GM12878 (cell line): ENCODE results near the gene SLC44A4. TPM values are rescaled to one million over a fixed set of nuclear protein-coding genes. Genes with fewer than 3 reads are reported as not detected.
"Not testable (repeated sequence)": the region's sequence is repeated elsewhere in the genome, so short reads cannot be mapped to it uniquely, and the experiment has no call there.

Experiments used
- ATAC-seq: fragments of 200-7000 bp; cut with Tn5 transposase; 3 replicates; pipeline ENCODE4 v1.9.1; 2020; ENCODE audit warnings: mild to moderate bottlenecking, moderate library complexity
- BruUV-seq: library from RNA; stranded (reverse); fragments of 400-500 nt; replicated peaks from 2 replicates; lab custom pipeline; 2021; lab: Mats Ljungman, UMichigan
- CTCF ChIA-PET: fragments of 300-600 bp; sonication (Branson Sonifier 250); formaldehyde crosslinking; extraction: SDS; loops from one replicate; lab custom pipeline; 2021; ENCODE audit warnings: inconsistent platforms; lab: Yijun Ruan, JAX
- POLR2A ChIA-PET: fragments of 350-600 bp; formaldehyde crosslinking; extraction: SDS; loops from one replicate; lab custom pipeline; 2021; ENCODE audit warnings: inconsistent platforms; lab: Charles Lee
- RAD21 ChIA-PET: fragments of 300-600 bp; sonication (Branson Sonifier 250); formaldehyde crosslinking; loops from one replicate; lab custom pipeline; 2023; ENCODE audit warnings: antibody characterized with exemption; ENCODE audit not compliant: unreplicated experiment; lab: Charles Lee
- SMC1A ChIA-PET: fragments of 300-600 bp; sonication (Branson Sonifier 250); formaldehyde crosslinking; loops from one replicate; lab custom pipeline; 2023; ENCODE audit not compliant: unreplicated experiment, uncharacterized antibody; lab: Charles Lee
- DNase-seq: peaks from one replicate; pipeline ENCODE4 v3.0.0-alpha.2; 2011; ENCODE audit warnings: low read depth, low spot score
- FAIRE-seq: peaks from 3 replicates; lab custom pipeline; 2011; peaks lifted over from hg19 to GRCh38; lab: Jason Lieb, UNC
- H2AFZ ChIP-seq: 2 replicates; pipeline ENCODE4 v1.6.0; 2011; ENCODE audit warnings: low read depth, low read length, control low read depth; ENCODE audit not compliant: control insufficient read depth
- H3K27ac ChIP-seq: 2 replicates; pipeline ENCODE4 v1.5.1; 2011; ENCODE audit warnings: control low read depth; ENCODE audit not compliant: control insufficient read depth, insufficient read depth
- H3K27me3 ChIP-seq, 2 experiments: replicated peaks in 1 of 2; 2 replicates each; pipeline versions ENCODE4 v1.6.0 to v1.6.1; 2011; ENCODE audit warnings: low read length in 1 of 2; ENCODE audit not compliant: control insufficient read depth in 2 of 2, insufficient read depth in 2 of 2
- H3K36me3 ChIP-seq, 2 experiments: 2 replicates each; pipeline ENCODE4 v1.5.1; 2011; ENCODE audit warnings: low read length in 1 of 2; ENCODE audit not compliant: control insufficient read depth in 2 of 2, insufficient read depth in 2 of 2
- H3K4me1 ChIP-seq: 2 replicates; pipeline ENCODE4 v1.6.1; 2011; ENCODE audit warnings: mild to moderate bottlenecking, low read length, moderate library complexity, mixed read lengths; ENCODE audit not compliant: control insufficient read depth, insufficient read depth
- H3K4me2 ChIP-seq: 2 replicates; pipeline ENCODE4 v1.6.0; 2011; ENCODE audit warnings: control low read depth; ENCODE audit not compliant: control insufficient read depth, insufficient read depth
- H3K4me3 ChIP-seq: fragments of 200-600 bp; sonication (generic); 2 replicates; pipeline ENCODE4 v1.5.1; 2016
- H3K79me2 ChIP-seq: 2 replicates; pipeline ENCODE4 v1.6.0; 2011; ENCODE audit warnings: low read length; ENCODE audit not compliant: control insufficient read depth, insufficient read depth
- H3K9ac ChIP-seq: 2 replicates; pipeline ENCODE4 v1.8.0; 2011; ENCODE audit warnings: low read length, control low read depth, mixed read lengths; ENCODE audit not compliant: control insufficient read depth, insufficient read depth
- H3K9me3 ChIP-seq: replicated peaks from 3 replicates; pipeline ENCODE4 v1.5.1; 2011; ENCODE audit warnings: mild to moderate bottlenecking, low read length; ENCODE audit not compliant: control insufficient read depth, insufficient read depth
- H4K20me1 ChIP-seq: 2 replicates; pipeline ENCODE4 v1.6.0; 2011; ENCODE audit not compliant: control insufficient read depth, insufficient read depth
- EGR1 ChIP-seq, 2 experiments: IDR thresholded peaks; 1 replicate in 1 of 2; 2 replicates in 1 of 2; pipeline ENCODE4 v1.6.1; 2011 to 2012; ENCODE audit warnings: low read depth in 2 of 2, low read length in 2 of 2, borderline replicate concordance in 1 of 2, mild to moderate bottlenecking in 1 of 2, moderate library complexity in 1 of 2
- FOXM1 ChIP-seq: IDR thresholded peaks from 2 replicates; pipeline ENCODE4 v1.6.1; 2012; ENCODE audit warnings: low read depth, mild to moderate bottlenecking, inconsistent platforms, low read length, moderate library complexity
- ZBED1 ChIP-seq: IDR thresholded peaks from 2 replicates; pipeline ENCODE4 v1.6.1; 2016; ENCODE audit warnings: borderline replicate concordance
- WGBS: methylation state at CpG from one replicate; pipeline ENCODE4 v1.1.6; 2016; ENCODE audit warnings: low lambda C conversion rate; ENCODE audit not compliant: insufficient replicate concordance, insufficient coverage; ENCODE audit errors: missing lambda C conversion rate; 5-methylcytosine and 5-hydroxymethylcytosine counted together
- in situ Hi-C: fragments of 300-500 bp; cut with MboI; formaldehyde crosslinking; loops from 9 replicates; pipeline ENCODE4 v1.14.3; 2018; ENCODE audit warnings: mixed read lengths
- intact Hi-C: fragments of 100-400 bp; cut with micrococcal nuclease; formaldehyde crosslinking; loops from one replicate; pipeline ENCODE4 v1.14.2; 2022; ENCODE audit not compliant: unreplicated experiment
- polyA plus RNA-seq, 11 experiments: library from polyadenylated mRNA; depleted of rRNA in 4 of 11; unstranded in 6 of 11; stranded (reverse) in 5 of 11; fragments of >200 nt; fragmentation: Nextera tagmentation in 4 of 11; fragmentation: Illumina TruSeq in 1 of 11; extraction: Ambion mirVana in 4 of 11; extraction: Trizol in 1 of 11; gene quantifications; 1 replicate in 1 of 11; 2 replicates in 10 of 11; pipeline versions ENCODE4 v1.2.1 to v1.2.3, GENCODE V29; 2011 to 2016; ENCODE audit warnings: inconsistent platforms in 2 of 11, missing spikeins in 2 of 11, low read depth in 1 of 11
- total RNA-seq, 4 experiments: library from RNA; depleted of rRNA in 3 of 4; stranded (reverse); fragments of >200 nt in 3 of 4; fragmentation: Illumina TruSeq in 1 of 4; extraction: Trizol in 1 of 4; gene quantifications; 2 replicates each; pipeline versions ENCODE4 v1.2.1 to v1.2.3, GENCODE V29; 2013 to 2021

Gene SLC44A4
- total and polyA plus RNA-seq, 10 of the 15 experiments (the other 5 are each of a cell fraction or from before 2014, with no cell fraction given): 0.04 to 0.24 (median 0.15) TPM; not detected in 3

DNA sequence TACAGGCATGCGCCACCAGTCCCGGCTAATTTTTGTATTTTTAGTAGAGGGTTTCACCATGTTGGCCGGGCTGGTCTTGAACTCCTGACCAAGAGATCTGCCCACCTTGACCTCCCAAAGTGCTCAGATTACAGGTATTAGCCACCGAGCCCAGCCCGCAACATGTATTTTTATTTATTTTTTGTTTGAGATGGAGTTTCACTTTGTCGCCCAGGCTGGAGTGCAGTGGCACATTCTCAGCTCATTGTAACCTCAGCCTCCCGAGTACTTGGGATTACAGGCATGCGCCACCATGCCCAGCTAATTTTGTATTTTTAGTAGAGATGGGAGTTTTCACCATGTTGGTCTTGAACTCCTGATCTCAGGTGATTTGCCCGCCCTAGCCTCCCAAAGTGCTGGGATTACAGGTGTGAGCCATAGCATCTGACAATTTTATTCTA, 40.7 kb downstream of the SLC44A4 start:
- H3K4me2 ChIP-seq: peak overlapping the region; percentile 30
- DNase-seq, FAIRE-seq, H3K27ac ChIP-seq, ATAC-seq, H2AFZ ChIP-seq, H3K27me3 ChIP-seq, H4K20me1 ChIP-seq, intact Hi-C loops, BruUV-seq: not testable (repeated sequence)
- ChIA-PET RAD21 (interaction anchor here (0.8 to 2.2 kb wide), 4 partner anchors 8 to 185 kb away, joined by 3 to 10 read pairs (median 6); partner anchors contain the start of gene NEU1), SMC1A (interaction anchor here (0.6 to 2.3 kb wide), 9 partner anchors 14 to 430 kb away, joined by 3 to 13 read pairs (median 4); partner anchors contain the start of gene NEU1), CTCF (interaction anchor here (0.7 to 3.3 kb wide), 5 partner anchors 13 to 109 kb away, joined by 3 to 22 read pairs (median 4); partner anchors contain the start of gene DDAH2), POLR2A (interaction anchor here (0.7 to 10.9 kb wide), 3 partner anchors 26 to 101 kb away, joined by 3 to 122 read pairs (median 3); partner anchors contain the start of genes CLIC1 and MSH5)
- peak overlapping the region; percentile 82 for H3K4me3 ChIP-seq
- H3K4me1 ChIP-seq: peaks cover 15% of the 10 kb centered on the region
- 7% methylated on average over 9 of the region's 9 CpGs for whole genome bisulfite sequencing
- in situ Hi-C loops: loop anchor here (10.0 kb wide), 1 partner anchor 293 kb away; the partner anchor contains the start of genes ATP6V1G2, DDX39B and NFKBIL1
- peaks cover 10 to 24% of the 10 kb centered on the region in 2 experiments for H3K36me3 ChIP-seq
- peaks cover 52% of the 10 kb centered on the region for H3K79me2 ChIP-seq
- 0 out of 2 replicates have a peak, but pooled peaks have one; percentile 12 for TF ChIP-seq ZBED1
- TF ChIP-seq, all 136 proteins: peak for 1; not testable (repeated sequence) for 135
- H3K9ac ChIP-seq: peak overlapping the region; percentile 90; the same call in 1 of the 2 replicates
- H3K9me3 ChIP-seq: not testable (repeated sequence)

GRCh38 chr6:31837369-31838113, 41.3 kb downstream of the SLC44A4 start:
- 0% methylated on average over 1 of the region's 1 CpG for WGBS
- in situ Hi-C loops (loop anchor here (10.0 kb wide), 1 partner anchor 293 kb away; the partner anchor contains the start of genes ATP6V1G2, DDX39B and NFKBIL1), intact Hi-C loops (no loop called here)
- ChIA-PET SMC1A (interaction anchor here (0.6 to 2.3 kb wide), 6 partner anchors 20 to 296 kb away, joined by 3 to 13 read pairs (median 4); partner anchors contain the start of genes DDX39B and NEU1), POLR2A (interaction anchor here (0.7 to 10.9 kb wide), 4 partner anchors 22 to 100 kb away, joined by 3 to 122 read pairs (median 13); partner anchors contain the start of genes CLIC1, MSH5 and NEU1), RAD21 (interaction anchor here (0.8 to 2.2 kb wide), 6 partner anchors 25 to 184 kb away, joined by 3 to 10 read pairs (median 4); partner anchors contain the start of gene NEU1), CTCF (interaction anchor here (0.6 to 3.3 kb wide), 7 partner anchors 14 to 86 kb away, joined by 3 to 22 read pairs (median 3); partner anchors contain the start of genes LSM2 and NEU1)
- H3K4me2 ChIP-seq: peak overlapping the region; percentile 30
- H3K9ac ChIP-seq: peak overlapping the region; percentile 90
- no peak for FAIRE-seq
- no peaks in the 10 kb centered on the region for H3K27me3 ChIP-seq
- DNase-seq: no peak
- H2AFZ ChIP-seq: no peak overlapping the region
- no peaks in the 10 kb centered on the region for H3K9me3 ChIP-seq
- H3K27ac ChIP-seq: peak overlapping the region; percentile 96
- ATAC-seq: no peak
- peaks cover 10 to 24% of the 10 kb centered on the region in 2 experiments for H3K36me3 ChIP-seq
- peaks cover 52% of the 10 kb centered on the region for H3K79me2 ChIP-seq
- TF ChIP-seq ZBED1 (0 out of 2 replicates have a peak, but pooled peaks have one; percentile 7), FOXM1 (0 out of 2 replicates have a peak, but pooled peaks have one; percentile 5), EGR1 (IDR thresholded peaks at IDR 0.05; ENCODE audit: borderline replicate concordance in 1 of 2, low read depth in 2 of 2, low read length in 2 of 2) (no peak)
- BruUV-seq: no TSS peak
- H3K4me3 ChIP-seq: peak overlapping the region; percentile 82
- H4K20me1 ChIP-seq: peaks cover 9% of the 10 kb centered on the region
- H3K4me1 ChIP-seq: peaks cover 18% of the 10 kb centered on the region
